Mesenchymal stem cell (in vitro differentiated cells and primary cell): ENCODE measurements around the gene IL36RN.

Source experiments
- DNase-seq: peaks from one replicate; pipeline ENCODE4 v3.0.0-alpha.2; 2013
- H2AFZ ChIP-seq: one replicate; pipeline ENCODE4 v1.6.1; 2013; ENCODE audit warnings: low read depth, mild to moderate bottlenecking, control low read depth, inconsistent platforms, low read length, moderate library complexity
- H2AK5ac ChIP-seq: 2 replicates; pipeline ENCODE4 v1.6.1; 2013; ENCODE audit warnings: low read length, moderate library complexity, mild to moderate bottlenecking, inconsistent platforms; ENCODE audit not compliant: severe bottlenecking
- H2BK120ac ChIP-seq: one replicate; pipeline ENCODE4 v1.6.1; 2013; ENCODE audit warnings: low read depth, mild to moderate bottlenecking, inconsistent platforms, low read length, moderate library complexity
- H2BK12ac ChIP-seq, 2 experiments: one replicate each; pipeline ENCODE4 v1.6.1; 2013; ENCODE audit warnings: inconsistent platforms in 2 of 2, low read length in 2 of 2, mild to moderate bottlenecking in 2 of 2, moderate library complexity in 2 of 2, control low read depth in 1 of 2
- H2BK15ac ChIP-seq: one replicate; pipeline ENCODE4 v1.6.1; 2013; ENCODE audit warnings: mild to moderate bottlenecking, low read depth, inconsistent platforms; ENCODE audit not compliant: poor library complexity, severe bottlenecking
- H2BK5ac ChIP-seq: 2 replicates; pipeline ENCODE4 v1.6.1; 2013; ENCODE audit warnings: low read depth, mild to moderate bottlenecking, low read length, control low read depth, inconsistent platforms; ENCODE audit not compliant: poor library complexity, severe bottlenecking
- H3K14ac ChIP-seq, 2 experiments: one replicate each; pipeline ENCODE4 v1.6.1; 2013; ENCODE audit warnings: inconsistent platforms in 2 of 2, low read length in 2 of 2, control low read depth in 1 of 2, mild to moderate bottlenecking in 1 of 2, moderate library complexity in 1 of 2
- H3K18ac ChIP-seq, 2 experiments: one replicate each; pipeline ENCODE4 v1.6.1; 2013; ENCODE audit warnings: inconsistent platforms in 2 of 2, low read length in 2 of 2, control low read depth in 1 of 2, low read depth in 1 of 2, mild to moderate bottlenecking in 1 of 2
- H3K23ac ChIP-seq, 2 experiments: one replicate each; pipeline ENCODE4 v1.6.1; 2013; ENCODE audit warnings: inconsistent platforms in 2 of 2, low read length in 2 of 2, mild to moderate bottlenecking in 2 of 2, moderate library complexity in 2 of 2, control low read depth in 1 of 2
- H3K27ac ChIP-seq: 2 replicates; pipeline ENCODE4 v1.5.1; 2013; ENCODE audit warnings: mild to moderate bottlenecking, moderate library complexity, low read length, control low read depth, inconsistent platforms; ENCODE audit not compliant: poor library complexity, severe bottlenecking
- H3K27me3 ChIP-seq, 2 experiments: 2 replicates each; pipeline versions ENCODE4 v1.6.1 to v1.7.0; 2013; ENCODE audit warnings: low read length in 2 of 2, mild to moderate bottlenecking in 2 of 2, moderate library complexity in 2 of 2, control low read depth in 1 of 2, inconsistent platforms in 1 of 2; ENCODE audit not compliant: control insufficient read depth in 1 of 2, insufficient read depth in 1 of 2
- H3K36me3 ChIP-seq, 2 experiments: 2 replicates each; pipeline versions ENCODE4 v1.6.1 to v1.7.0; 2013; ENCODE audit warnings: low read length in 2 of 2, control low read depth in 1 of 2, inconsistent platforms in 1 of 2, low read depth in 1 of 2, mild to moderate bottlenecking in 1 of 2; ENCODE audit not compliant: insufficient read depth in 2 of 2, control insufficient read depth in 1 of 2
- H3K4ac ChIP-seq, 2 experiments: one replicate each; pipeline ENCODE4 v1.6.1; 2013; ENCODE audit warnings: inconsistent platforms in 2 of 2, low read length in 2 of 2, mild to moderate bottlenecking in 2 of 2, moderate library complexity in 2 of 2, control low read depth in 1 of 2, low read depth in 1 of 2
- H3K4me1 ChIP-seq: 2 replicates; pipeline ENCODE4 v1.6.1; 2013; ENCODE audit warnings: low read depth, low read length, control low read depth; ENCODE audit not compliant: control insufficient read depth, insufficient read depth
- H3K4me2 ChIP-seq: 2 replicates; pipeline ENCODE4 v1.6.1; 2013; ENCODE audit warnings: low read length, mild to moderate bottlenecking, inconsistent platforms; ENCODE audit not compliant: poor library complexity, severe bottlenecking
- H3K4me3 ChIP-seq, 2 experiments: 2 replicates each; pipeline versions ENCODE4 v1.5.1 to v1.7.0; 2013; ENCODE audit warnings: low read length in 2 of 2, mild to moderate bottlenecking in 2 of 2, control low read depth in 1 of 2, low read depth in 1 of 2; ENCODE audit not compliant: insufficient read depth in 1 of 2
- H3K79me1 ChIP-seq: replicated peaks from 2 replicates; pipeline ENCODE4 v1.6.1; 2013; ENCODE audit warnings: mild to moderate bottlenecking, control low read depth, low read length, inconsistent platforms; ENCODE audit not compliant: poor library complexity, severe bottlenecking
- H3K9ac ChIP-seq: 2 replicates; pipeline ENCODE4 v1.7.0; 2013; ENCODE audit warnings: mild to moderate bottlenecking, low read length, moderate library complexity
- H3K9me3 ChIP-seq: 2 replicates; pipeline ENCODE4 v1.7.0; 2013; ENCODE audit warnings: mild to moderate bottlenecking, low read length; ENCODE audit not compliant: control insufficient read depth
- H4K8ac ChIP-seq: one replicate; pipeline ENCODE4 v1.6.1; 2013; ENCODE audit warnings: inconsistent platforms, mild to moderate bottlenecking, low read length, moderate library complexity
- H4K91ac ChIP-seq: one replicate; pipeline ENCODE4 v1.6.1; 2013; ENCODE audit warnings: mild to moderate bottlenecking, low read length, inconsistent platforms
- WGBS: methylation state at CpG from one replicate; pipeline ENCODE4 v1.1.7; 2013; ENCODE audit warnings: mixed read lengths; 5-methylcytosine and 5-hydroxymethylcytosine counted together

The IL36RN gene

GRCh38 chr2:113025737-113026136 is 33.3 kb upstream of the IL36RN start:
- H2BK120ac ChIP-seq, result no peak overlapping the region
- H2BK5ac ChIP-seq, result no peak overlapping the region
- H2AK5ac ChIP-seq, result no peak overlapping the region
- no peaks in the 10 kb centered on the region for H3K9me3 ChIP-seq
- H2BK15ac ChIP-seq, result no peak overlapping the region
- no peaks in the 10 kb centered on the region for H3K36me3 ChIP-seq
- no peak overlapping the region for H3K14ac ChIP-seq
- no peak overlapping the region for H3K27ac ChIP-seq
- no peak overlapping the region for H3K23ac ChIP-seq
- no peak overlapping the region for H3K4me2 ChIP-seq
- H3K27me3 ChIP-seq, result peaks cover 65 to 88% of the 10 kb centered on the region in 2 experiments
- DNase-seq, result no peak
- H4K8ac ChIP-seq, result no peak overlapping the region
- H3K18ac ChIP-seq, result no peak overlapping the region
- WGBS, result 45% methylated on average over 2 of the region's 2 CpGs
- no peak overlapping the region for H2AFZ ChIP-seq
- no peak overlapping the region for H3K4ac ChIP-seq
- no peak overlapping the region for H4K91ac ChIP-seq
- no peak overlapping the region for H2BK12ac ChIP-seq
- H3K4me1 ChIP-seq, result no peaks in the 10 kb centered on the region
- no peaks in the 10 kb centered on the region for H3K79me1 ChIP-seq
- H3K4me3 ChIP-seq, result no peak overlapping the region
- no peak overlapping the region for H3K9ac ChIP-seq

GRCh38 chr2:113027691-113028090 is 31.3 kb upstream of the IL36RN start:
- Histone ChIP-seq H2AK5ac (no peak overlapping the region), H2AFZ (no peak overlapping the region), H3K79me1 (no peaks in the 10 kb centered on the region), H4K8ac (no peak overlapping the region), H3K18ac (no peak overlapping the region), H3K9me3 (no peaks in the 10 kb centered on the region), H3K4me3 (no peak overlapping the region), H3K27ac (no peak overlapping the region), H4K91ac (no peak overlapping the region), H3K36me3 (no peaks in the 10 kb centered on the region), H2BK12ac (no peak overlapping the region), H2BK15ac (no peak overlapping the region), H3K4me1 (no peaks in the 10 kb centered on the region), H3K14ac (no peak overlapping the region), H3K9ac (no peak overlapping the region), H2BK120ac (no peak overlapping the region), H3K4ac (no peak overlapping the region), H2BK5ac (no peak overlapping the region), H3K4me2 (no peak overlapping the region), H3K23ac (no peak overlapping the region), H3K27me3 (peaks cover 80 to 96% of the 10 kb centered on the region in 2 experiments)
- no peak for DNase-seq
- 56% methylated on average over 2 of the region's 2 CpGs for whole genome bisulfite sequencing

GRCh38 chr2:113028112-113028511 is 30.9 kb upstream of the IL36RN start:
- Histone ChIP-seq H4K8ac (no peak overlapping the region), H2AFZ (no peak overlapping the region), H2BK5ac (no peak overlapping the region), H3K36me3 (no peaks in the 10 kb centered on the region), H3K27ac (no peak overlapping the region), H2BK15ac (no peak overlapping the region), H3K79me1 (no peaks in the 10 kb centered on the region), H2BK120ac (no peak overlapping the region), H2BK12ac (no peak overlapping the region), H3K14ac (no peak overlapping the region), H2AK5ac (no peak overlapping the region), H3K27me3 (peaks cover 77 to 96% of the 10 kb centered on the region in 2 experiments), H3K4ac (no peak overlapping the region), H4K91ac (no peak overlapping the region), H3K9ac (no peak overlapping the region), H3K18ac (no peak overlapping the region), H3K4me2 (no peak overlapping the region), H3K4me3 (no peak overlapping the region), H3K23ac (no peak overlapping the region), H3K9me3 (no peaks in the 10 kb centered on the region), H3K4me1 (no peaks in the 10 kb centered on the region)
- no peak for DNase-seq
- WGBS, result 33% methylated on average over 1 of the region's 1 CpG

GRCh38 chr2:113032737-113033136 is 26.3 kb upstream of the IL36RN start:
- H3K23ac ChIP-seq, result no peak overlapping the region
- H3K14ac ChIP-seq, result no peak overlapping the region
- no peak overlapping the region for H3K4ac ChIP-seq
- no peaks in the 10 kb centered on the region for H3K36me3 ChIP-seq
- H4K91ac ChIP-seq, result no peak overlapping the region
- no peaks in the 10 kb centered on the region for H3K4me1 ChIP-seq
- no peak for DNase-seq
- H4K8ac ChIP-seq, result no peak overlapping the region
- H3K4me3 ChIP-seq, result no peak overlapping the region
- H3K18ac ChIP-seq, result no peak overlapping the region
- H2BK120ac ChIP-seq, result no peak overlapping the region
- no peak overlapping the region for H2AK5ac ChIP-seq
- no peak overlapping the region for H2BK15ac ChIP-seq
- no peak overlapping the region for H3K9ac ChIP-seq
- H3K9me3 ChIP-seq, result no peaks in the 10 kb centered on the region
- H3K27me3 ChIP-seq, result peaks cover 64 to 72% of the 10 kb centered on the region in 2 experiments
- 100% methylated on average over 1 of the region's 1 CpG for WGBS
- no peak overlapping the region for H2BK12ac ChIP-seq
- H3K79me1 ChIP-seq, result no peaks in the 10 kb centered on the region
- no peak overlapping the region for H2AFZ ChIP-seq
- no peak overlapping the region for H3K4me2 ChIP-seq
- no peak overlapping the region for H3K27ac ChIP-seq
- H2BK5ac ChIP-seq, result no peak overlapping the region
